GM12875 (cell line): ENCODE measurements around the gene JAML.

Source experiments
- H3K4me3 ChIP-seq: one replicate; pipeline ENCODE4 v1.5.1; 2011; ENCODE audit warnings: low read depth, low read length, control low read depth
- CTCF ChIP-seq: IDR thresholded peaks from 2 replicates; pipeline ENCODE4 v1.5.1; 2011; ENCODE audit warnings: low read depth, mild to moderate bottlenecking, control low read depth, inconsistent platforms, low read length, moderate library complexity, borderline replicate concordance; ENCODE audit not compliant: insufficient read depth

Gene JAML

GRCh38 chr11:118147502-118147901 is 77.3 kb downstream of the JAML start:
- no peak for TF ChIP-seq CTCF

GRCh38 chr11:118146554-118146953 is 78.3 kb downstream of the JAML start:
- TF ChIP-seq CTCF: no peak

More at GRCh38 chr11:118147502-118147901, 77.3 kb downstream of the JAML start:
- no peak overlapping the region for H3K4me3 ChIP-seq

GRCh38 chr11:118145285-118146227 is 79.3 kb downstream of the JAML start:
- H3K4me3 ChIP-seq: peak overlapping the region; percentile 30
- TF ChIP-seq CTCF: peak; percentile 84

More at GRCh38 chr11:118146554-118146953, 78.3 kb downstream of the JAML start:
- no peak overlapping the region for H3K4me3 ChIP-seq

GRCh38 chr11:118144301-118145268 is 80.2 kb downstream of the JAML start:
- no peak for TF ChIP-seq CTCF
- H3K4me3 ChIP-seq: no peak overlapping the region
